ENCODE results near the gene ZNF280B. TPM values are rescaled to one million over a fixed set of nuclear protein-coding genes. Genes with fewer than 3 reads are reported as not detected.
"Not testable (repeated sequence)": the region's sequence is repeated elsewhere in the genome, so short reads cannot be mapped to it uniquely, and the experiment has no call there.

ZNF280B gene
- total RNA-seq, 1 experiment from 2014 or later = 0.66 TPM

GRCh38 chr22:22519591-22519990 is 11.0 kb upstream of the ZNF280B start:
- Histone ChIP-seq H3K9me3 (ENCODE audit: low read length) (no peaks in the 10 kb centered on the region), H3K27ac (ENCODE audit: low read length) (no peak overlapping the region), H3K4me3 (ENCODE audit: low read length) (no peak overlapping the region), H3K4me2 (ENCODE audit: low read length) (no peak overlapping the region), H3K4me1 (ENCODE audit: insufficient read depth, low read length) (no peaks in the 10 kb centered on the region), H3K27me3 (ENCODE audit: low read length) (peaks cover 8% of the 10 kb centered on the region; the same call in 1 of the 2 replicates), H3K9me2 (replicated peaks; ENCODE audit: low read length) (no peaks in the 10 kb centered on the region), H3F3A (ENCODE audit: low read length, unreplicated experiment) (no peaks in the 10 kb centered on the region), H3K36me3 (ENCODE audit: low read depth, low read length) (no peaks in the 10 kb centered on the region), H4K20me1 (ENCODE audit: low read length) (no peaks in the 10 kb centered on the region), H3K9ac (ENCODE audit: low read length) (no peak overlapping the region), H2AFZ (ENCODE audit: low read length) (no peak overlapping the region), H3K79me2 (ENCODE audit: low read length) (no peaks in the 10 kb centered on the region)
- intact Hi-C loops (cut with micrococcal nuclease) = no loop called here
- no peak for DNase-seq
- ChIA-PET CTCF (no interaction called here), POLR2A (ENCODE audit: unreplicated experiment) (no interaction called here)
- no TSS peak for BruUV-seq (replicated peaks)
- no peak for TF ChIP-seq EZH2 (IDR thresholded peaks at IDR 0.05; ENCODE audit: low read length, unreplicated experiment)
- no peak for ATAC-seq

- no TSS peak for BruUV-seq (replicated peaks)
- POLR2A ChIA-PET (ENCODE audit: unreplicated experiment) = no interaction called here
- TF ChIP-seq CTCF (conservative IDR thresholded peaks at IDR 0.05; ENCODE audit: low read depth, low read length) (no peak), EZH2phosphoT487 (IDR thresholded peaks at IDR 0.05; ENCODE audit: borderline replicate concordance, low read length) (no peak), EZH2 (IDR thresholded peaks at IDR 0.05; ENCODE audit: low read length, unreplicated experiment) (no peak)
Measured at GRCh38 chr22:22516992-22517391, 8.4 kb upstream of the ZNF280B start.

GRCh38 chr22:22515890-22516289 is 7.3 kb upstream of the ZNF280B start:
- H3K4me3 ChIP-seq (ENCODE audit: low read length) = no peak overlapping the region
- H3K4me1 ChIP-seq (ENCODE audit: insufficient read depth, low read length) = no peaks in the 10 kb centered on the region
- ChIA-PET CTCF (no interaction called here), POLR2A (ENCODE audit: unreplicated experiment) (no interaction called here)
- no peaks in the 10 kb centered on the region for H3K79me2 ChIP-seq (ENCODE audit: low read length)
- no TSS peak for BruUV-seq (replicated peaks)
- ATAC-seq (no peak), DNase-seq (no peak)
- H3K9ac ChIP-seq (ENCODE audit: low read length) = no peak overlapping the region
- TF ChIP-seq EZH2 (IDR thresholded peaks at IDR 0.05; ENCODE audit: low read length, unreplicated experiment) = no peak
- no peak for TF ChIP-seq CTCF (conservative IDR thresholded peaks at IDR 0.05; ENCODE audit: low read depth, low read length)
- TF ChIP-seq EZH2phosphoT487 (IDR thresholded peaks at IDR 0.05; ENCODE audit: borderline replicate concordance, low read length) = no peak
- no peaks in the 10 kb centered on the region for H3K9me3 ChIP-seq (ENCODE audit: low read length)
- no peaks in the 10 kb centered on the region for H3K9me2 ChIP-seq (replicated peaks; ENCODE audit: low read length)
- no peak overlapping the region for H3K27ac ChIP-seq (ENCODE audit: low read length)
- peaks cover 10% of the 10 kb centered on the region; the same call in 1 of the 2 replicates for H3K27me3 ChIP-seq (ENCODE audit: low read length)
- no peaks in the 10 kb centered on the region for H4K20me1 ChIP-seq (ENCODE audit: low read length)
- H2AFZ ChIP-seq (ENCODE audit: low read length) = no peak overlapping the region
- H3F3A ChIP-seq (ENCODE audit: low read length, unreplicated experiment) = no peaks in the 10 kb centered on the region
- H3K36me3 ChIP-seq (ENCODE audit: low read depth, low read length) = no peaks in the 10 kb centered on the region
- intact Hi-C loops (cut with micrococcal nuclease) = no loop called here
- H3K4me2 ChIP-seq (ENCODE audit: low read length) = no peak overlapping the region

More at GRCh38 chr22:22516992-22517391, 8.4 kb upstream of the ZNF280B start:
- H4K20me1 ChIP-seq (ENCODE audit: low read length) = no peaks in the 10 kb centered on the region
- DNase-seq (no peak), ATAC-seq (no peak)
- H3K4me1 ChIP-seq (ENCODE audit: insufficient read depth, low read length) = no peaks in the 10 kb centered on the region
- no peaks in the 10 kb centered on the region for H3K9me2 ChIP-seq (replicated peaks; ENCODE audit: low read length)
- intact Hi-C loops (cut with micrococcal nuclease) = no loop called here
- H3K79me2 ChIP-seq (ENCODE audit: low read length) = no peaks in the 10 kb centered on the region
- peaks cover 10% of the 10 kb centered on the region; the same call in 1 of the 2 replicates for H3K27me3 ChIP-seq (ENCODE audit: low read length)
- H3K27ac ChIP-seq (ENCODE audit: low read length) = no peak overlapping the region
- no peak overlapping the region for H3K4me3 ChIP-seq (ENCODE audit: low read length)
- no peak overlapping the region for H3K4me2 ChIP-seq (ENCODE audit: low read length)
- H3K9ac ChIP-seq (ENCODE audit: low read length) = no peak overlapping the region
- no peaks in the 10 kb centered on the region for H3K9me3 ChIP-seq (ENCODE audit: low read length)
- H2AFZ ChIP-seq (ENCODE audit: low read length) = no peak overlapping the region
- CTCF ChIA-PET = no interaction called here
- no peaks in the 10 kb centered on the region for H3K36me3 ChIP-seq (ENCODE audit: low read depth, low read length)
- H3F3A ChIP-seq (ENCODE audit: low read length, unreplicated experiment) = no peaks in the 10 kb centered on the region

GRCh38 chr22:22514431-22514830 is 5.9 kb upstream of the ZNF280B start:
- H3K27me3 ChIP-seq (ENCODE audit: low read length); H3K9me3 ChIP-seq (ENCODE audit: low read length); H3K36me3 ChIP-seq (ENCODE audit: low read depth, low read length); DNase-seq; intact Hi-C loops (cut with micrococcal nuclease); H3K79me2 ChIP-seq (ENCODE audit: low read length); H4K20me1 ChIP-seq (ENCODE audit: low read length); H2AFZ ChIP-seq (ENCODE audit: low read length); H3K27ac ChIP-seq (ENCODE audit: low read length); H3K4me2 ChIP-seq (ENCODE audit: low read length); H3K4me1 ChIP-seq (ENCODE audit: insufficient read depth, low read length); POLR2A ChIA-PET (ENCODE audit: unreplicated experiment); H3K4me3 ChIP-seq (ENCODE audit: low read length); CTCF ChIA-PET; BruUV-seq (replicated peaks); ATAC-seq; H3K9ac ChIP-seq (ENCODE audit: low read length); H3F3A ChIP-seq (ENCODE audit: low read length, unreplicated experiment); H3K9me2 ChIP-seq (replicated peaks; ENCODE audit: low read length): not testable (repeated sequence)
